Activated B cell treated with CpG ODN at 0.5 μM for 24 hours (primary cell): ENCODE measurements around the gene PALLD. TPM values are rescaled to one million over a fixed set of nuclear protein-coding genes. Genes with fewer than 3 reads are reported as not detected.

Experiments used
- ATAC-seq: fragments of 200-7000 bp; cut with Tn5 transposase; one replicate; pipeline ENCODE4 v1.10.0; 2021; ENCODE audit warnings: low read depth, mild to moderate bottlenecking, moderate library complexity
- CTCF ChIA-PET: fragments of 350-600 bp; sonication (Branson Sonifier 250); formaldehyde crosslinking; loops from one replicate; lab custom pipeline; 2021; ENCODE audit warnings: antibody characterized with exemption; lab: Charles Lee
- POLR2A ChIA-PET: fragments of 350-600 bp; sonication (Branson Sonifier 250); formaldehyde crosslinking; loops from one replicate; lab custom pipeline; 2021; ENCODE audit warnings: antibody characterized with exemption; lab: Charles Lee
- DNase-seq: peaks from one replicate; pipeline ENCODE4 v3.0.0; 2022
- H3K27ac Mint-ChIP-seq: one replicate; pipeline ENCODE4 v1.8.0; 2020; ENCODE audit warnings: mixed read lengths
- H3K27me3 Mint-ChIP-seq: one replicate; pipeline ENCODE4 v1.8.0; 2021; ENCODE audit warnings: mixed read lengths
- H3K36me3 Mint-ChIP-seq: one replicate; pipeline ENCODE4 v1.8.0; 2021; ENCODE audit warnings: low read depth, mixed read lengths
- H3K4me1 Mint-ChIP-seq: one replicate; pipeline ENCODE4 v1.8.0; 2021; ENCODE audit warnings: mixed read lengths
- H3K4me3 Mint-ChIP-seq: one replicate; pipeline ENCODE4 v1.8.0; 2020; ENCODE audit warnings: mild to moderate bottlenecking, mixed read lengths
- H3K9me3 Mint-ChIP-seq: one replicate; pipeline ENCODE4 v1.8.0; 2020; ENCODE audit warnings: mixed read lengths
- intact Hi-C: fragments of 100-400 bp; cut with micrococcal nuclease; formaldehyde crosslinking; loops from one replicate; pipeline ENCODE4 v1.15.1; 2024
- total RNA-seq: library from RNA; stranded (reverse); gene quantifications from 2 replicates; pipeline ENCODE4 v1.2.3, GENCODE V29; 2022
- TF ChIP-seq, protein P1 (sequence below): fragments of 200-600 bp; IDR thresholded peaks from one replicate; pipeline ENCODE4 v1.8.0; 2022; ENCODE audit warnings: antibody characterized with exemption, mild to moderate bottlenecking

The PALLD gene
- total RNA-seq, 1 donor from 2014 or later: 0.44 TPM

DNA sequence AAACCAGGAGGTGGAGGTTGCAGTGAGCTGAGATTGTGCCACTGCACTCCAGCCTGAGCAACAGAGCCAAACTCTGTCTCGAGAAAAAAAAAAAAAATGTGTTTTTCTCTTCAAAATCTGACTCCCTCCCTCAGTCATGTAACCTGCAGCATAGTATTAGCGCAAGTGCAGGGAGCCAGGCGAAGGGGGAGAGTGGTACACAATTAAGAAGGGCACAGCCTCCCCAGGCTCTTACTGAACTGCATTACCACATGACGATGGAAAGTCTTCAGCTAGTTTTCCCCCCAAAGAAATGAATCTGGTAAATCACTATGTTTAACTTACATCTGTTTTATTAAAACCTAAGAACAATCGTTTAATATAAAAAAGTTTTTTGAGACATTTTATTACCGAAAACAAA lies 32.4 kb downstream of the PALLD start:
- H3K27me3 Mint-ChIP-seq: peaks cover 5% of the 10 kb centered on the region
- CTCF ChIA-PET: no interaction called here
- intact Hi-C loops: no loop called here

DNA sequence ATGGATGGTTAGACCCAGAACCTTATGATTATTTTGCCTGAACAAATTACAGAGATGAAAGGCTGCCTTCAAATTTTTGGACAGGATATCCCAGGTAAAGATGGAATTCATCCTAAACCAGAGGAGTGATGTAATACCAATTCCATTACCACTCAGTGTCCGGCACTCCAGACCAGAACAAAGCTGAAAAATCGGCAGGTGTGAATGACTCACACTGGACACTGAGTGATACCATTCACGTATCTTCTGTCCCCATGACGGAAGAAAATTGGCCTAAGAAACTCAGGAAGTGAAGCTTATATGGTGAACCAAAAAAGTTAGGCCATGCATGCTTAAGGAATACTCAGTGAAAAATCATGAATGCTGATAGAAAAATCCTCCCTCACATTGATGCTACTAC lies 34.5 kb downstream of the PALLD start:
- intact Hi-C loops: no loop called here
- no peak for DNase-seq
- H3K4me1 Mint-ChIP-seq: no peaks in the 10 kb centered on the region
- ChIA-PET CTCF (no interaction called here), POLR2A (no interaction called here)
- H3K27me3 Mint-ChIP-seq: peaks cover 5% of the 10 kb centered on the region
- H3K9me3 Mint-ChIP-seq: no peaks in the 10 kb centered on the region
- no peak overlapping the region for H3K27ac Mint-ChIP-seq
- H3K4me3 Mint-ChIP-seq: no peak overlapping the region
- no peak for ATAC-seq
- no peaks in the 10 kb centered on the region for H3K36me3 Mint-ChIP-seq
- TF ChIP-seq, protein P1, sequence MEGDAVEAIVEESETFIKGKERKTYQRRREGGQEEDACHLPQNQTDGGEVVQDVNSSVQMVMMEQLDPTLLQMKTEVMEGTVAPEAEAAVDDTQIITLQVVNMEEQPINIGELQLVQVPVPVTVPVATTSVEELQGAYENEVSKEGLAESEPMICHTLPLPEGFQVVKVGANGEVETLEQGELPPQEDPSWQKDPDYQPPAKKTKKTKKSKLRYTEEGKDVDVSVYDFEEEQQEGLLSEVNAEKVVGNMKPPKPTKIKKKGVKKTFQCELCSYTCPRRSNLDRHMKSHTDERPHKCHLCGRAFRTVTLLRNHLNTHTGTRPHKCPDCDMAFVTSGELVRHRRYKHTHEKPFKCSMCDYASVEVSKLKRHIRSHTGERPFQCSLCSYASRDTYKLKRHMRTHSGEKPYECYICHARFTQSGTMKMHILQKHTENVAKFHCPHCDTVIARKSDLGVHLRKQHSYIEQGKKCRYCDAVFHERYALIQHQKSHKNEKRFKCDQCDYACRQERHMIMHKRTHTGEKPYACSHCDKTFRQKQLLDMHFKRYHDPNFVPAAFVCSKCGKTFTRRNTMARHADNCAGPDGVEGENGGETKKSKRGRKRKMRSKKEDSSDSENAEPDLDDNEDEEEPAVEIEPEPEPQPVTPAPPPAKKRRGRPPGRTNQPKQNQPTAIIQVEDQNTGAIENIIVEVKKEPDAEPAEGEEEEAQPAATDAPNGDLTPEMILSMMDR: no peak

More for the DNA sequence above, 32.4 kb downstream of the PALLD start:
- ATAC-seq (no peak), DNase-seq (no peak)
- Mint-ChIP-seq H3K4me1 (no peaks in the 10 kb centered on the region), H3K9me3 (no peaks in the 10 kb centered on the region), H3K4me3 (no peak overlapping the region), H3K27ac (no peak overlapping the region), H3K36me3 (no peaks in the 10 kb centered on the region)
- TF ChIP-seq, protein P1: no peak
- POLR2A ChIA-PET: no interaction called here

- no peaks in the 10 kb centered on the region for H3K4me1 Mint-ChIP-seq
- DNase-seq: no peak
- no peaks in the 10 kb centered on the region for H3K9me3 Mint-ChIP-seq
- no peak overlapping the region for H3K27ac Mint-ChIP-seq
- ATAC-seq: no peak
- ChIA-PET POLR2A (no interaction called here), CTCF (no interaction called here)
- H3K4me3 Mint-ChIP-seq: no peak overlapping the region
- H3K36me3 Mint-ChIP-seq: no peaks in the 10 kb centered on the region
- H3K27me3 Mint-ChIP-seq: peaks cover 2% of the 10 kb centered on the region
- intact Hi-C loops: no loop called here
- TF ChIP-seq, protein P1: no peak
These were observed 37.7 kb downstream of the PALLD start for GRCh38 chr4:168534535-168534934.

- peaks cover 6% of the 10 kb centered on the region for H3K27me3 Mint-ChIP-seq
- POLR2A ChIA-PET: no interaction called here
- CTCF ChIA-PET: no interaction called here
- no peak overlapping the region for H3K27ac Mint-ChIP-seq
- no peaks in the 10 kb centered on the region for H3K36me3 Mint-ChIP-seq
- H3K4me1 Mint-ChIP-seq: no peaks in the 10 kb centered on the region
- intact Hi-C loops: no loop called here
- no peak for ATAC-seq
- no peak for DNase-seq
- TF ChIP-seq, protein P1: no peak
- H3K9me3 Mint-ChIP-seq: no peaks in the 10 kb centered on the region
- H3K4me3 Mint-ChIP-seq: no peak overlapping the region
These were observed 38.8 kb downstream of the PALLD start for GRCh38 chr4:168535689-168536088.

GRCh38 chr4:168536448-168536847 lies 39.6 kb downstream of the PALLD start:
- Mint-ChIP-seq H3K4me3 (no peak overlapping the region), H3K36me3 (no peaks in the 10 kb centered on the region), H3K4me1 (no peaks in the 10 kb centered on the region), H3K9me3 (no peaks in the 10 kb centered on the region), H3K27ac (no peak overlapping the region), H3K27me3 (peaks cover 5% of the 10 kb centered on the region)
- POLR2A ChIA-PET: no interaction called here
- DNase-seq (no peak), ATAC-seq (no peak)
- CTCF ChIA-PET: no interaction called here
- TF ChIP-seq, protein P1: no peak
- intact Hi-C loops: no loop called here
